Liver (tissue), 9 donors: Measurements from ENCODE around the gene KARS1. TPM values are rescaled to one million over a fixed set of nuclear protein-coding genes. Genes with fewer than 3 reads are reported as not detected.
A peak's percentile ranks its signal among the peaks of the same experiment; 100 is the strongest.

Source experiments
- DNase-seq: peaks from one replicate; pipeline ENCODE4 v3.0.0-alpha.2; 2017; ENCODE audit warnings: low spot score
- H3K27ac ChIP-seq, 2 donors: one replicate each; pipeline ENCODE4 v1.7.0; 2013; ENCODE audit warnings: inconsistent platforms in 2 of 2, low read length in 2 of 2, control low read depth in 1 of 2, low read depth in 1 of 2, mild to moderate bottlenecking in 1 of 2
- H3K27me3 ChIP-seq, 4 donors: one replicate each; pipeline versions ENCODE4 v1.6.1 to v1.7.0; 2013; ENCODE audit warnings: low read length in 3 of 4, inconsistent platforms in 1 of 4, mild to moderate bottlenecking in 1 of 4, moderate library complexity in 1 of 4; ENCODE audit not compliant: control insufficient read depth in 4 of 4, insufficient read depth in 4 of 4
- H3K36me3 ChIP-seq, 4 donors: one replicate each; pipeline versions ENCODE4 v1.6.1 to v1.7.0; 2013; ENCODE audit warnings: low read length in 3 of 4, mild to moderate bottlenecking in 3 of 4, low read depth in 1 of 4, moderate library complexity in 1 of 4; ENCODE audit not compliant: control insufficient read depth in 4 of 4, insufficient read depth in 3 of 4
- H3K4me1 ChIP-seq, 4 donors: one replicate each; pipeline versions ENCODE4 v1.6.1 to v1.7.0; 2013; ENCODE audit warnings: low read length in 3 of 4, mild to moderate bottlenecking in 3 of 4, moderate library complexity in 1 of 4; ENCODE audit not compliant: control insufficient read depth in 4 of 4, insufficient read depth in 4 of 4
- H3K4me3 ChIP-seq, 3 donors: one replicate each; pipeline versions ENCODE4 v1.6.1 to v1.7.0; 2013; ENCODE audit warnings: low read length in 3 of 3, control low read depth in 1 of 3, low read depth in 1 of 3, mild to moderate bottlenecking in 1 of 3
- H3K9ac ChIP-seq, 2 donors: one replicate each; pipeline ENCODE4 v1.7.0; 2013; ENCODE audit warnings: low read length in 2 of 2, mild to moderate bottlenecking in 2 of 2, moderate library complexity in 2 of 2, control low read depth in 1 of 2, low read depth in 1 of 2
- H3K9me3 ChIP-seq, 4 donors: one replicate each; pipeline versions ENCODE4 v1.6.1 to v1.7.0; 2013; ENCODE audit warnings: low read length in 3 of 4; ENCODE audit not compliant: control insufficient read depth in 4 of 4
- ATF3 ChIP-seq: IDR thresholded peaks from 2 replicates; pipeline ENCODE4 v1.6.1; 2016; ENCODE audit warnings: antibody characterized with exemption
- CTCF ChIP-seq: fragments of 150-350 bp; IDR thresholded peaks from 2 replicates; pipeline ENCODE4 v1.5.1; 2017; ENCODE audit warnings: improper control_type of control experiment, low read depth, low read length; ENCODE audit not compliant: missing input control
- EGR1 ChIP-seq, 2 donors: IDR thresholded peaks; 2 replicates each; pipeline ENCODE4 v1.6.1; 2016 to 2018; ENCODE audit warnings: antibody characterized with exemption in 2 of 2, low read depth in 2 of 2
- FOXA1 ChIP-seq: IDR thresholded peaks from 2 replicates; pipeline ENCODE4 v1.6.1; 2016; ENCODE audit warnings: antibody characterized with exemption
- FOXA2 ChIP-seq: IDR thresholded peaks from 2 replicates; pipeline ENCODE4 v1.6.1; 2016; ENCODE audit warnings: antibody characterized with exemption
- GABPA ChIP-seq, 2 donors: IDR thresholded peaks in 1 of 2; conservative IDR thresholded peaks in 1 of 2; 2 replicates each; pipeline ENCODE4 v1.6.1; 2016; ENCODE audit warnings: antibody characterized with exemption in 2 of 2, mild to moderate bottlenecking in 1 of 2, moderate library complexity in 1 of 2
- HNF4A ChIP-seq, 2 donors: conservative IDR thresholded peaks; 2 replicates each; pipeline ENCODE4 v1.6.1; 2016; ENCODE audit warnings: antibody characterized with exemption in 2 of 2, mild to moderate bottlenecking in 2 of 2
- HNF4G ChIP-seq: IDR thresholded peaks from 2 replicates; pipeline ENCODE4 v1.6.1; 2016; ENCODE audit warnings: antibody characterized with exemption
- JUND ChIP-seq, 2 donors: IDR thresholded peaks; 2 replicates each; pipeline ENCODE4 v1.6.1; 2016; ENCODE audit warnings: antibody characterized with exemption in 2 of 2
- MAX ChIP-seq: IDR thresholded peaks from 2 replicates; pipeline ENCODE4 v1.6.1; 2016; ENCODE audit warnings: antibody characterized with exemption
- NR2F2 ChIP-seq: IDR thresholded peaks from 2 replicates; pipeline ENCODE4 v1.6.1; 2016; ENCODE audit warnings: antibody characterized with exemption
- RAD21 ChIP-seq, 2 donors: IDR thresholded peaks; 2 replicates each; pipeline ENCODE4 v1.6.1; 2016; ENCODE audit warnings: antibody characterized with exemption in 2 of 2, mild to moderate bottlenecking in 2 of 2
- REST ChIP-seq: IDR thresholded peaks from 2 replicates; pipeline ENCODE4 v1.6.1; 2016; ENCODE audit warnings: antibody characterized with exemption, mild to moderate bottlenecking
- RXRA ChIP-seq, 2 donors: IDR thresholded peaks; 2 replicates each; pipeline ENCODE4 v1.6.1; 2017 to 2018; ENCODE audit warnings: antibody characterized with exemption in 2 of 2, mild to moderate bottlenecking in 1 of 2
- SP1 ChIP-seq: IDR thresholded peaks from 2 replicates; pipeline ENCODE4 v1.6.1; 2018; ENCODE audit warnings: antibody characterized with exemption, mild to moderate bottlenecking
- TAF1 ChIP-seq: conservative IDR thresholded peaks from 2 replicates; pipeline ENCODE4 v1.6.1; 2016; ENCODE audit warnings: antibody characterized with exemption, mild to moderate bottlenecking
- YY1 ChIP-seq: IDR thresholded peaks from 2 replicates; pipeline ENCODE4 v1.6.1; 2016; ENCODE audit warnings: antibody characterized with exemption, mild to moderate bottlenecking
- ZBTB33 ChIP-seq: IDR thresholded peaks from 2 replicates; pipeline ENCODE4 v1.6.1; 2016; ENCODE audit warnings: antibody characterized with exemption
- WGBS: extraction: QIAGEN DNeasy Blood & Tissue Kit; methylation state at CpG from one replicate; pipeline ENCODE4 v1.1.7; 2013; 5-methylcytosine and 5-hydroxymethylcytosine counted together
- polyA plus RNA-seq, 2 donors: library from polyadenylated mRNA; stranded (reverse) in 1 of 2; unstranded in 1 of 2; fragments of 200-250 nt in 1 of 2; fragments of >200 nt in 1 of 2; fragmentation: Nextera tagmentation in 1 of 2; extraction: Ambion mirVana in 1 of 2; gene quantifications; one replicate each; pipeline versions ENCODE4 v1.2.1 to v1.2.3, GENCODE V29; 2013 to 2015
- total RNA-seq, 2 donors: library from RNA; depleted of rRNA; stranded (reverse); fragments of >200 nt; gene quantifications; one replicate each; pipeline ENCODE4 v1.2.3, GENCODE V29; 2014
- donor health status: healthy.
- donor health status: healthy.
- donor health status: healthy.
- donor health status: healthy.
- donor health status: healthy.

KARS1 gene
- total and polyA plus RNA-seq, 4 donors = 47.3 to 65.5 (median 52.2) TPM

GRCh38 chr16:75620326-75621169 is 26.9 kb downstream of the KARS1 start:
- H3K4me3 ChIP-seq = no peak overlapping the region
- TF ChIP-seq JUND (IDR thresholded peaks at IDR 0.05) = no peak
- no peak for TF ChIP-seq FOXA1
- TF ChIP-seq TAF1 = no peak
- TF ChIP-seq RXRA (IDR thresholded peaks at IDR 0.05) = no peak
- TF ChIP-seq MAX = no peak
- no peak for TF ChIP-seq FOXA2
- no peak for TF ChIP-seq NR2F2
- TF ChIP-seq CTCF = no peak
- TF ChIP-seq REST = no peak
- TF ChIP-seq HNF4G = no peak
- TF ChIP-seq EGR1 (IDR thresholded peaks at IDR 0.05; ENCODE audit: low read depth in 2 of 2) = no peak
- no peak for TF ChIP-seq YY1
- TF ChIP-seq RAD21 (IDR thresholded peaks at IDR 0.05) = no peak
- TF ChIP-seq HNF4A (conservative IDR thresholded peaks at IDR 0.05) = no peak
- TF ChIP-seq SP1 = no peak
- TF ChIP-seq ZBTB33 = no peak
- no peak for TF ChIP-seq GABPA (IDR thresholded peaks at IDR 0.05 in 1 of 2, conservative IDR thresholded peaks at IDR 0.05 in 1 of 2)
- no peak for TF ChIP-seq ATF3
- peaks cover 0 to 17% (median 10%) of the 10 kb centered on the region in 4 donors for H3K4me1 ChIP-seq
- no peaks in the 10 kb centered on the region for H3K27me3 ChIP-seq
- no peak overlapping the region for H3K9ac ChIP-seq
- peak; percentile 55 for DNase-seq
- peaks cover 1 to 31% (median 18%) of the 10 kb centered on the region in 4 donors for H3K36me3 ChIP-seq
- H3K27ac ChIP-seq = no peak overlapping the region
- 88% methylated on average over 20 of the region's 20 CpGs for WGBS
- H3K9me3 ChIP-seq = no peaks in the 10 kb centered on the region
